Activated T-cell treated with anti-CD3 and anti-CD28 coated beads for 24 hours (primary cell): Measurements from ENCODE around the gene EOGT.

Source experiments
- DNase-seq: peaks from one replicate; pipeline ENCODE4 v3.0.0-alpha.2; 2020; ENCODE audit warnings: low read depth

The EOGT gene

DNA sequence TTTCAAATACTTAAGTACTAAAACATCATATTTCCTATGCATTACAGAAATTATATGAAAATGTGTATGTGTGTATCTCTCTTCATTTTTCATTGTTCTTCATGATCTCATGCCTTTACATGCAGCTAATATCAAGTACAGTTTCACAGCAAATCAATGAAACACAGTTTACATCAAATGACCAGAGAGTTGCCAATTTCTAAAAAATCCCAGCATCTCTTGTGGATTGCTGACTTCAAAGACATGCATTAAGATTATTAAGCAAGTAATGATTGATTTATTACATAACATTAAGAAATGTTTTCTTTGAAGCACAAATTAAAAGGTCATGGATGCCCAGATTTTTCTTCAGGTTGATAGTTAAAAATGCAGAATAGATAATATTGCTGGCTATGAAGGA is 50.1 kb downstream of the EOGT start:
- DNase-seq: no peak

DNA sequence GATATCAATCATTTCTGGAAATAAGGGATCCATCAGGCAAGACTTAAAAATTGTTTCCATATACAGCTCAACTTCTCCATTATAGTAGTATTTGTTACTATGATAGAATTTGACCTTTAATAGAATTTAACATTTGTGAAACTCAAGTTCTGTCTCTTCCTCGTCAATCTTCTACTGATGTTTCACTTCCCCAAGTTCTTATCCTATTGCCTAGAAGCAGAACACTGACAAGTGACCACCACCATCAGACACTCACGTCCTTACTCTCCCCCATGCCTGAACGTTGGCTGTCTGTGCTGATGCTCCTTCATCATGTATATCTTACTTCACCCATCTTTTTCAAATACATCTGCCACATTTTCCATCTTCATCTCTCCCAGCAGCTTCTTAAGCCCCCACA is 54.6 kb downstream of the EOGT start:
- DNase-seq: no peak

DNA sequence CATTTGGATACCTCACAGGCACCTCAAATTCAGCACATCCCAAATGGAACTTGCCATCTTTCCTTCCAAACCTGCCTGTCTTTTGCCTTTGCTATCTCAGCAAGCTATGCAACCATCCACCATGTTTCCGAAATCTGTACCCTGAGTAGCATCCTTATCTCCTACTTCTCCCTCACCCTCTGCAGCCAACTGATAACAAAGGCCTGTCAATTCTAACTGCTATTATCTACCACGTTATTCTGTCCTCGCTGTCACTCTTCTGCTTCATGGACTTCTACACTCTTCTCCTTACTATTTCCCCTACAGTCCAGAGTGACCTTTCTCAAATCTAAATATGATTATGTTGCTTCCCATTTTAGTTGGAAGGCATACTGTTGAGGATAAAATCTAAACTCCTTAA is 55.6 kb downstream of the EOGT start:
- no peak for DNase-seq

DNA sequence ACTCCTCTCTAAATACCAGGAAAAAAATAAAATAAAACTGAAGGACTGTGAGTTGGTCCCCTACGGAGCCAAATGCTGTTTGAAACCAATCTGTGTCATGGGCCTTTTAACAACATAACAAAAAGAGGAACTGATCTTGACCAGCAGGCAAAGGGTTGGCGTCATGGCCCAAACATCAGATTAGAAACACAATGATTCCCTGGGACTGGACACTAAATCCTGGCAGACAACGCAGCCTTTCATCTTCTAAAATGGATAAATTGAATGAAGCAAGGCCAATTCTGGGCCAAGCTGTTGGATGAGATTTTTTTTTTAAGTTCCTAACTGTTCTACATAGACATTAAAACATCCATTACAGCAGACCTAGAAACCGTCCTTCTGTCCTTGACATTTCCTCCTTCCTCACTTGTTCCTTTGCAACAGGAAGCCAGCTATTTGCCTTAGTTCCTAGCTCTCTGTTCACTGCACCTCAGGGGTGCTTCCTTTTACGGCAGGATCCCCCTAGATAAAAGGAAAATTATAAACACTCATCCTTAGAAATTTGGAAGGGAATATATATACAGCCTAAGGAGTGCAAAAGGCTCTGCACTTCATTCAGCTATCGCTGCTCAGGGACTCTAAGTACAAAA is 59.6 kb downstream of the EOGT start:
- DNase-seq: no peak

DNA sequence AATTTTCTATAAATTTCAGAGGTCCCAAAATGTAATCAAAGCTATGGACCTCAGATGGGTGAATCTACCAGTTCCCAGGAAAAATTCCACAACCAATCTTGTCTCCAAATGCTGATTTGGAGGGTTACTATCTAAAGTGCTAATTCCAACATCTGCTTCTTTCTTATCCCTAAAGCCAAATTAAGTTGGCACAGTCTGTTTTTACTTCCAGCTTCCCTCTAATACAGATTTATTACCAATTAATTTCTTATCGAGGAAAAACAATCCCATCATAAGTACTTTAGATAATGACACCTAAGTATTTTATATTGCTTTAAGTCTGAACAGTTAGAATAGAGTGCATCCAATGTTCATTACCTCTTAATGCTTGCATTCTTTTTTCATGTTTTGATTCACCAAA is 68.3 kb downstream of the EOGT start:
- DNase-seq: no peak

DNA sequence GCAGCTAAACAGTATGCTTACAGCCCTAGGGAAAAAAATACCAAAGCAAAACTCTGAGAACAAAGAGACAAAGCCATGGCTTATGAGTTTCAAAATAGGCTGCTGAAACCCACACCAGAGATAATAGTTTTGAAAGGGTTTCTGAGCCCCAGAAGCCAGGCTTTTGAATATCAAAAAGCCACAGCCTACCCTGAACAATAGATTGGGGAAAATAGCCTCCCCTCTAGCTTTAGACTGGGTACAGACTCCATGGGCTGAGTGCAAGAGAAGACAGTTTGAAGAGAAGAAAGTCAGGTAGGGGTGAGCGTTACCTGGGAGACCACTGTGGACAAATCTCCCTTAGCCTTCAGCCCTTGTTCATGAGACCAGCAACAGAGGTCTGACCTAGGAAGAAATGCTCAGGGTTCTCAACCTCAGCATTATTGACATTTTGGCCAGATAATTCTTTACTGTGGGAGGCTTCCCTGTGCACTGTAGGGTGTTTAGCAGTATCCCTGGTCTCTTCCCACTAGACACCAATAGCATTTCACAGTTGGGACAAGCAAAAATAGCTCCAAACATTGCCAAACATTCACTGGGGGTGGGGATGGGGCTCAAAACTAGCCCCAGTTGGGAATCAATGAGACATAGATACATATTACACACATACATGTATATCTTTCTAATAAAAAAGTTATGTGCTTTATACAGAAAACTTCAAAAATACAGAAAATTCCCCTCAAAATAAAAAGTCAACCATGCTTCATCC is 69.6 kb downstream of the EOGT start:
- DNase-seq: no peak

DNA sequence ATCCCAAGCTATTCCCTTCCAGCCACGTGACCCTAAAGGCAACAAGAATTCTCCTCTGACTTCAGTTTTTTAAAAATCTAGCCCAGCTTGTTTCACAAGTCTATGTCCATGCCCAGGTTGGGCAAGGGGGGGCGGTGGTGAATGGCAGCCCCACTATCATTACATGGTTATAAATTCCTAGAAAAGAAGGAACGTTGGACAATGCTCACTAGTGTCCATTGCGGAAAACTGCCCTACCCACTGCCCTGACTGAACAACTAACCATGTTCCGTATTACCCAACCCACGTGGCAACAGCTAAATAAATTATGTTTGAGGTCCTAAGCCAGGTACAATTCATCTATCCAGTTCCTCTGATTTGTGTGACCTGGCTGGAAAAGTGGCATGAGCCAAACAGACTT is 72.4 kb downstream of the EOGT start:
- no peak for DNase-seq

DNA sequence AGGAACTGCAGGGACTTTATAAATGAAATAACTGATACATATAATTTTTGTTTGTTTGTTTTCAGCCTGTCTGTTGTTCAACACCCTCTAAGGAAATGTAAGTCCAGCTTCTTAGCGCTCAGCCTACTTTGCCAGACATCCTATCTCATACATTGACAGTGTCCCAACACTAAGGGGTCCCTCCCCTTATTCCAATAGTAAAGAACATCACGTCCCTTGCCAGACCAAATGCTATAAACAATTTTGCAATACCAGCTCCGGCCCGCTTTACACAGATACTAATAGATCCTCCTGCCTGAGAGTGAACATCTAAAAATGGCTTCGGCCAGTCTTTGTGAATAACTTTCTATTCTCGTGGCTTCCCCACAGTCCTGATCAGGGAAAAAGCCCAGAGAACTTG is 76.6 kb downstream of the EOGT start:
- no peak for DNase-seq

DNA sequence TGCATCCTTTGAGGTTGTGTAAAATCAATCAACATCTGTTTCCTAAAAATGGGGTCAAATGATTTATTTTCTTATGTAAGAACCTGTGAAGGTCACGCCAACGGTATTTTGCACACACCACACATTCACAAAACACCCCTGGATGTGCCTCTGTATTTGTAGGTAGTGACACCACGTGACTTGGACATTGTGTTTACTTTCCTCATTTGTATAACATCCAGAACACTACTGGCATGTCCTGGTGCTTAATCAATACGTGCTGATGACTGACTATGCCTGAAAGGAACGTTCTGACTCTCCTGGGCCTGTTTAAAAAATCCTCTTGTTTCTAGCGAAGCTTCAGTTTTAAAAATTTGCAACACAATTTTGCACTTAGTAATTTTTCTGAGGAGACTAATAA is 77.7 kb downstream of the EOGT start:
- no peak for DNase-seq

DNA sequence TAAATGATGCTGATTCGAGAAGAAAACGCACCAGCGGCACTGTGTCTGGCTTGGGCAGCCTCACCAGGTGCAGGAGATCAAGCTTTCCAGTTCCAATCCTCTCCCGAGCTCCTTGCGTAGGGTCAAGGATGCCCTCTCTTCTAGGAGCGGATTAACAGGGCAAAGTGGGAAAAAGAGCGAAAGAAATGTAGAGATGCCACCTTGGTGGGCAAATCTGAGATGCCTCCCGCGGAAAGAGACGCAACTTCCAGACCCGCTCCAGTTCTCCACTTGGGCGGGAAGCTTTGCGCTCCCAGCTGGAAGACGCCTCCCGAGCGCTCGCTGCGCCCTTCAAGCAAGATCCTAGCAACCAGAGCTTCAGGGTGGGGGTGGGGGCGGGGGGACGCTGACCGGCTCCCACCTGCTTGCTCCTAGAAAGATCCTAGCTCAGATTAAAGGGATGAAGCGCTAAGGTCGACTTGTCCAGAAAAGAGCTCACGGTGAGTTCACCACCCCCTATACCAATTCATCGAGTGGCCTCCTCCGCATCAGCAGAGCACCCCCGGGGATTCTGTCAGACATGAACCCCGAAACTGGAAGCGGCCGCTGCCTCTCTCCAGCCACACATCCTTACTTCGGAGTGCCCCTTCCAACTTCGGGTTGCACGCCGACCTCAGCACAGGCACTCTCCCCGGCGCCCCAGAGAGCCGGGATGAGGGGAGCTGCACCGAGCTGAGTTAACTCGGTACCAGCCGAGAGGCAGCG is 81.9 kb downstream of the EOGT start:
- DNase-seq: no peak
